ENCODE data around the gene FLNB. TPM values are rescaled to one million over a fixed set of nuclear protein-coding genes. Genes with fewer than 3 reads are reported as not detected.

FLNB gene
- total and polyA plus RNA-seq, 2 of the 13 experiments (the other 11 are each of a cell fraction or from before 2014, with no cell fraction given): 106 to 130 TPM

- TF ChIP-seq, protein P1, sequence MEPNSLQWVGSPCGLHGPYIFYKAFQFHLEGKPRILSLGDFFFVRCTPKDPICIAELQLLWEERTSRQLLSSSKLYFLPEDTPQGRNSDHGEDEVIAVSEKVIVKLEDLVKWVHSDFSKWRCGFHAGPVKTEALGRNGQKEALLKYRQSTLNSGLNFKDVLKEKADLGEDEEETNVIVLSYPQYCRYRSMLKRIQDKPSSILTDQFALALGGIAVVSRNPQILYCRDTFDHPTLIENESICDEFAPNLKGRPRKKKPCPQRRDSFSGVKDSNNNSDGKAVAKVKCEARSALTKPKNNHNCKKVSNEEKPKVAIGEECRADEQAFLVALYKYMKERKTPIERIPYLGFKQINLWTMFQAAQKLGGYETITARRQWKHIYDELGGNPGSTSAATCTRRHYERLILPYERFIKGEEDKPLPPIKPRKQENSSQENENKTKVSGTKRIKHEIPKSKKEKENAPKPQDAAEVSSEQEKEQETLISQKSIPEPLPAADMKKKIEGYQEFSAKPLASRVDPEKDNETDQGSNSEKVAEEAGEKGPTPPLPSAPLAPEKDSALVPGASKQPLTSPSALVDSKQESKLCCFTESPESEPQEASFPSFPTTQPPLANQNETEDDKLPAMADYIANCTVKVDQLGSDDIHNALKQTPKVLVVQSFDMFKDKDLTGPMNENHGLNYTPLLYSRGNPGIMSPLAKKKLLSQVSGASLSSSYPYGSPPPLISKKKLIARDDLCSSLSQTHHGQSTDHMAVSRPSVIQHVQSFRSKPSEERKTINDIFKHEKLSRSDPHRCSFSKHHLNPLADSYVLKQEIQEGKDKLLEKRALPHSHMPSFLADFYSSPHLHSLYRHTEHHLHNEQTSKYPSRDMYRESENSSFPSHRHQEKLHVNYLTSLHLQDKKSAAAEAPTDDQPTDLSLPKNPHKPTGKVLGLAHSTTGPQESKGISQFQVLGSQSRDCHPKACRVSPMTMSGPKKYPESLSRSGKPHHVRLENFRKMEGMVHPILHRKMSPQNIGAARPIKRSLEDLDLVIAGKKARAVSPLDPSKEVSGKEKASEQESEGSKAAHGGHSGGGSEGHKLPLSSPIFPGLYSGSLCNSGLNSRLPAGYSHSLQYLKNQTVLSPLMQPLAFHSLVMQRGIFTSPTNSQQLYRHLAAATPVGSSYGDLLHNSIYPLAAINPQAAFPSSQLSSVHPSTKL (CRISPR knock-in tag; IDR thresholded peaks at IDR 0.05): peak; percentile 19; the same call in 1 of the 2 replicates
- TF ChIP-seq GATA4 (IDR thresholded peaks at IDR 0.05; ENCODE audit: borderline replicate concordance, low read depth) (no peak), MXI1 (IDR thresholded peaks at IDR 0.05; ENCODE audit: borderline replicate concordance, low read depth, low read length) (no peak), FUBP1 (CRISPR knock-in tag; IDR thresholded peaks at IDR 0.05; ENCODE audit: borderline replicate concordance) (no peak), CBX5 (CRISPR knock-in tag; IDR thresholded peaks at IDR 0.05; ENCODE audit: borderline replicate concordance) (no peak), MED13 (CRISPR knock-in tag; IDR thresholded peaks at IDR 0.05) (no peak), TBP (CRISPR knock-in tag; IDR thresholded peaks at IDR 0.05) (no peak), CC2D1A (CRISPR knock-in tag; IDR thresholded peaks at IDR 0.05) (no peak)
These were observed 43.0 kb downstream of the FLNB start (continued) for GRCh38 chr3:58051196-58051595.
